ENCODE data around the gene LTBP1. TPM values are rescaled to one million over a fixed set of nuclear protein-coding genes. Genes with fewer than 3 reads are reported as not detected.

The LTBP1 gene
- total RNA-seq, 2 experiments from 2014 or later, result 0.06 TPM; not detected in 1

GRCh38 chr2:32986480-32986879 is 39.7 kb downstream of the LTBP1 start:
- Histone ChIP-seq H3K27ac (ENCODE audit: low read depth in 1 of 2, low read length in 2 of 2) (no peak overlapping the region), H3K27me3 (ENCODE audit: control insufficient read depth in 1 of 2, insufficient read depth in 2 of 2, low read length in 2 of 2) (peaks cover 0 to 1% of the 10 kb centered on the region in 2 experiments), H3K4me3 (ENCODE audit: low read length) (no peak overlapping the region), H3K36me3 (ENCODE audit: insufficient read depth, low read length) (no peaks in the 10 kb centered on the region), H3K9me3 (ENCODE audit: control insufficient read depth in 1 of 2, insufficient read depth in 1 of 2, low read length in 2 of 2) (peaks cover 0 to 4% of the 10 kb centered on the region in 2 experiments), H3K4me1 (ENCODE audit: insufficient read depth, low read length) (no peaks in the 10 kb centered on the region)
- no peaks in the 10 kb centered on the region for H3K9me3 Mint-ChIP-seq
- peaks cover 27% of the 10 kb centered on the region for H3K27me3 Mint-ChIP-seq
- ChIA-PET POLR2A (no interaction called here), CTCF (no interaction called here)
- intact Hi-C loops (cut with DNase I, micrococcal nuclease), result no loop called here
- no peak overlapping the region for H3K4me3 Mint-ChIP-seq
- no peak overlapping the region for H3K27ac Mint-ChIP-seq
- no peaks in the 10 kb centered on the region for H3K4me1 Mint-ChIP-seq (ENCODE audit: low read depth)
- TF ChIP-seq, protein P1, sequence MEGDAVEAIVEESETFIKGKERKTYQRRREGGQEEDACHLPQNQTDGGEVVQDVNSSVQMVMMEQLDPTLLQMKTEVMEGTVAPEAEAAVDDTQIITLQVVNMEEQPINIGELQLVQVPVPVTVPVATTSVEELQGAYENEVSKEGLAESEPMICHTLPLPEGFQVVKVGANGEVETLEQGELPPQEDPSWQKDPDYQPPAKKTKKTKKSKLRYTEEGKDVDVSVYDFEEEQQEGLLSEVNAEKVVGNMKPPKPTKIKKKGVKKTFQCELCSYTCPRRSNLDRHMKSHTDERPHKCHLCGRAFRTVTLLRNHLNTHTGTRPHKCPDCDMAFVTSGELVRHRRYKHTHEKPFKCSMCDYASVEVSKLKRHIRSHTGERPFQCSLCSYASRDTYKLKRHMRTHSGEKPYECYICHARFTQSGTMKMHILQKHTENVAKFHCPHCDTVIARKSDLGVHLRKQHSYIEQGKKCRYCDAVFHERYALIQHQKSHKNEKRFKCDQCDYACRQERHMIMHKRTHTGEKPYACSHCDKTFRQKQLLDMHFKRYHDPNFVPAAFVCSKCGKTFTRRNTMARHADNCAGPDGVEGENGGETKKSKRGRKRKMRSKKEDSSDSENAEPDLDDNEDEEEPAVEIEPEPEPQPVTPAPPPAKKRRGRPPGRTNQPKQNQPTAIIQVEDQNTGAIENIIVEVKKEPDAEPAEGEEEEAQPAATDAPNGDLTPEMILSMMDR (IDR thresholded peaks at IDR 0.05), result no peak
- ATAC-seq (ENCODE audit: poor library complexity), result no peak
- no peak for DNase-seq
- no peaks in the 10 kb centered on the region for H3K36me3 Mint-ChIP-seq (ENCODE audit: low read depth)

GRCh38 chr2:32988525-32988924 is 41.8 kb downstream of the LTBP1 start:
- no peaks in the 10 kb centered on the region for H3K9me3 Mint-ChIP-seq
- H3K4me1 ChIP-seq (ENCODE audit: insufficient read depth, low read length), result no peaks in the 10 kb centered on the region
- intact Hi-C loops (cut with DNase I, micrococcal nuclease), result no loop called here
- POLR2A ChIA-PET, result no interaction called here
- ATAC-seq (ENCODE audit: poor library complexity) (no peak), DNase-seq (no peak)
- H3K27me3 ChIP-seq (ENCODE audit: control insufficient read depth in 1 of 2, insufficient read depth in 2 of 2, low read length in 2 of 2), result no peaks in the 10 kb centered on the region
- H3K9me3 ChIP-seq (ENCODE audit: control insufficient read depth in 1 of 2, insufficient read depth in 1 of 2, low read length in 2 of 2), result no peaks in the 10 kb centered on the region
- CTCF ChIA-PET, result no interaction called here
- H3K27ac ChIP-seq (ENCODE audit: low read depth in 1 of 2, low read length in 2 of 2), result no peak overlapping the region
- no peak overlapping the region for H3K27ac Mint-ChIP-seq
- TF ChIP-seq, protein P1 (IDR thresholded peaks at IDR 0.05), result no peak
- no peak overlapping the region for H3K4me3 Mint-ChIP-seq
- H3K4me1 Mint-ChIP-seq (ENCODE audit: low read depth), result no peaks in the 10 kb centered on the region
- H3K27me3 Mint-ChIP-seq, result peaks cover 25% of the 10 kb centered on the region
- H3K36me3 ChIP-seq (ENCODE audit: insufficient read depth, low read length), result no peaks in the 10 kb centered on the region
- H3K4me3 ChIP-seq (ENCODE audit: low read length), result no peak overlapping the region
- no peaks in the 10 kb centered on the region for H3K36me3 Mint-ChIP-seq (ENCODE audit: low read depth)

- no peak for DNase-seq
- Histone ChIP-seq H3K27me3 (ENCODE audit: control insufficient read depth in 1 of 2, insufficient read depth in 2 of 2, low read length in 2 of 2) (no peaks in the 10 kb centered on the region), H3K27ac (ENCODE audit: low read depth in 1 of 2, low read length in 2 of 2) (no peak overlapping the region), H3K4me1 (ENCODE audit: insufficient read depth, low read length) (no peaks in the 10 kb centered on the region), H3K4me3 (ENCODE audit: low read length) (no peak overlapping the region), H3K36me3 (ENCODE audit: insufficient read depth, low read length) (no peaks in the 10 kb centered on the region), H3K9me3 (ENCODE audit: control insufficient read depth in 1 of 2, insufficient read depth in 1 of 2, low read length in 2 of 2) (no peaks in the 10 kb centered on the region)
- Mint-ChIP-seq H3K9me3 (no peaks in the 10 kb centered on the region), H3K27me3 (peaks cover 17% of the 10 kb centered on the region), H3K36me3 (ENCODE audit: low read depth) (no peaks in the 10 kb centered on the region), H3K27ac (no peak overlapping the region), H3K4me1 (ENCODE audit: low read depth) (no peaks in the 10 kb centered on the region), H3K4me3 (no peak overlapping the region)
- TF ChIP-seq, protein P1 (IDR thresholded peaks at IDR 0.05), result no peak
- intact Hi-C loops (cut with DNase I, micrococcal nuclease), result no loop called here
- ChIA-PET CTCF (no interaction called here), POLR2A (no interaction called here)
- no peak for ATAC-seq (ENCODE audit: poor library complexity)
These were observed 43.8 kb downstream of the LTBP1 start for GRCh38 chr2:32990556-32990955.
